Caco-2 (cell line): ENCODE measurements around the gene DPP10. TPM values are rescaled to one million over a fixed set of nuclear protein-coding genes. Genes with fewer than 3 reads are reported as not detected.

ENCODE experiments used
- BruUV-seq: library from RNA; stranded (reverse); fragments of 400-500 nt; replicated peaks from 2 replicates; lab custom pipeline; 2021; lab: Mats Ljungman, UMichigan
- CTCF ChIA-PET: fragments of 300-600 bp; sonication (Branson Sonifier 250); formaldehyde crosslinking; loops from one replicate; lab custom pipeline; 2022; ENCODE audit warnings: antibody characterized with exemption; lab: Charles Lee
- POLR2A ChIA-PET: fragments of 300-600 bp; sonication (Branson Sonifier 250); formaldehyde crosslinking; loops from one replicate; lab custom pipeline; 2022; ENCODE audit warnings: antibody characterized with exemption; lab: Charles Lee
- DNase-seq, 2 experiments: peaks; one replicate each; pipeline versions ENCODE4 v3.0.0 to v3.0.0-alpha.2; 2020 to 2022
- H3K27me3 ChIP-seq: replicated peaks from 2 replicates; pipeline ENCODE4 v1.6.0; 2011; ENCODE audit warnings: low read length; ENCODE audit not compliant: control insufficient read depth, insufficient read depth
- H3K36me3 ChIP-seq: 2 replicates; pipeline ENCODE4 v1.5.1; 2011; ENCODE audit warnings: low read length; ENCODE audit not compliant: control insufficient read depth, insufficient read depth
- H3K4me1 ChIP-seq: fragments of 250-450 bp; sonication (Bioruptor Pico); 2 replicates; pipeline ENCODE4 v1.5.1; 2020; ENCODE audit warnings: mild to moderate bottlenecking
- H3K4me3 ChIP-seq: 2 replicates; pipeline ENCODE4 v1.5.1; 2011; ENCODE audit warnings: low read depth, mild to moderate bottlenecking, control low read depth, low read length
- H3K9me3 ChIP-seq: fragments of 250-450 bp; sonication (Bioruptor Pico); 2 replicates; pipeline ENCODE4 v1.5.1; 2020; ENCODE audit warnings: mild to moderate bottlenecking, moderate library complexity
- H3K27ac Mint-ChIP-seq: one replicate; pipeline ENCODE4 v1.8.0; 2022; ENCODE audit warnings: mixed read lengths; ENCODE audit not compliant: unreplicated experiment
- H3K27me3 Mint-ChIP-seq: one replicate; pipeline ENCODE4 v1.8.0; 2022; ENCODE audit warnings: mixed read lengths; ENCODE audit not compliant: insufficient read depth, unreplicated experiment
- H3K36me3 Mint-ChIP-seq: one replicate; pipeline ENCODE4 v1.8.0; 2022; ENCODE audit warnings: mild to moderate bottlenecking, mixed read lengths; ENCODE audit not compliant: insufficient read depth, unreplicated experiment
- H3K4me1 Mint-ChIP-seq: one replicate; pipeline ENCODE4 v1.8.0; 2022; ENCODE audit warnings: low read depth, mixed read lengths; ENCODE audit not compliant: unreplicated experiment
- H3K4me3 Mint-ChIP-seq: one replicate; pipeline ENCODE4 v1.8.0; 2022; ENCODE audit warnings: mild to moderate bottlenecking, moderate library complexity, mixed read lengths; ENCODE audit not compliant: unreplicated experiment
- H3K9me3 Mint-ChIP-seq: one replicate; pipeline ENCODE4 v1.8.0; 2022; ENCODE audit warnings: mixed read lengths; ENCODE audit not compliant: unreplicated experiment
- CTCF ChIP-seq, 2 experiments: fragments of 200-600 bp in 1 of 2; IDR thresholded peaks; 1 replicate in 1 of 2; 2 replicates in 1 of 2; pipeline versions ENCODE4 v1.5.1 to v1.8.0; 2011 to 2022; ENCODE audit warnings: antibody characterized with exemption in 1 of 2, control low read depth in 1 of 2, inconsistent platforms in 1 of 2, low read depth in 1 of 2, low read length in 1 of 2, mild to moderate bottlenecking in 1 of 2, moderate library complexity in 1 of 2; ENCODE audit not compliant: insufficient read depth in 1 of 2, severe bottlenecking in 1 of 2, unreplicated experiment in 1 of 2
- intact Hi-C: fragments of 100-400 bp; cut with micrococcal nuclease; formaldehyde crosslinking; loops from one replicate; pipeline ENCODE4 v1.10.0; 2022; ENCODE audit not compliant: unreplicated experiment
- total RNA-seq: library from RNA; stranded (reverse); gene quantifications from 2 replicates; pipeline ENCODE4 v1.2.3, GENCODE V29; 2022

The DPP10 gene
- total RNA-seq, 1 experiment from 2014 or later: not detected

- Mint-ChIP-seq H3K36me3 (no peaks in the 10 kb centered on the region), H3K9me3 (no peaks in the 10 kb centered on the region), H3K27me3 (peaks cover 4% of the 10 kb centered on the region), H3K4me1 (no peaks in the 10 kb centered on the region), H3K4me3 (no peak overlapping the region), H3K27ac (no peak overlapping the region)
- BruUV-seq: no TSS peak
- ChIA-PET CTCF (no interaction called here), POLR2A (no interaction called here)
- peak in 1 of 2 experiments; percentile 33 for TF ChIP-seq CTCF (IDR thresholded peaks at IDR 0.05; ENCODE audit: insufficient read depth in 1 of 2, low read depth in 1 of 2, low read length in 1 of 2, severe bottlenecking in 1 of 2, unreplicated experiment in 1 of 2)
- DNase-seq: peak in 1 of 2 experiments; percentile 5
- intact Hi-C loops: no loop called here
- no peaks in the 10 kb centered on the region for H3K27me3 ChIP-seq
- no peak overlapping the region for H3K4me3 ChIP-seq
- no peaks in the 10 kb centered on the region for H3K36me3 ChIP-seq
- H3K9me3 ChIP-seq: no peaks in the 10 kb centered on the region
- H3K4me1 ChIP-seq: no peaks in the 10 kb centered on the region
Measured at GRCh38 chr2:115880558-115880957, 1438.1 kb downstream of the DPP10 start.

- TF ChIP-seq CTCF (IDR thresholded peaks at IDR 0.05; ENCODE audit: insufficient read depth in 1 of 2, low read depth in 1 of 2, low read length in 1 of 2, severe bottlenecking in 1 of 2, unreplicated experiment in 1 of 2): no peak
- no peak for DNase-seq
- no peak overlapping the region for H3K27ac Mint-ChIP-seq
- Histone ChIP-seq H3K4me3 (no peak overlapping the region), H3K4me1 (no peaks in the 10 kb centered on the region), H3K36me3 (no peaks in the 10 kb centered on the region), H3K9me3 (no peaks in the 10 kb centered on the region), H3K27me3 (no peaks in the 10 kb centered on the region)
- no peaks in the 10 kb centered on the region for H3K4me1 Mint-ChIP-seq
- no peaks in the 10 kb centered on the region for H3K36me3 Mint-ChIP-seq
- CTCF ChIA-PET: no interaction called here
- no TSS peak for BruUV-seq
- H3K4me3 Mint-ChIP-seq: no peak overlapping the region
- intact Hi-C loops: no loop called here
- H3K27me3 Mint-ChIP-seq: peaks cover 2% of the 10 kb centered on the region
- peaks cover 40% of the 10 kb centered on the region for H3K9me3 Mint-ChIP-seq
- POLR2A ChIA-PET: no interaction called here
Measured at GRCh38 chr2:115887209-115887776, 1444.9 kb downstream of the DPP10 start.
